Activated T-cell treated with anti-CD3 and anti-CD28 coated beads, Interleukin-2, amount 50 U/mL, for 4 hours (primary cell): Measurements from ENCODE around the gene OR2L2. TPM values are rescaled to one million over a fixed set of nuclear protein-coding genes. Genes with fewer than 3 reads are reported as not detected.
"Not testable (repeated sequence)": the region's sequence is repeated elsewhere in the genome, so short reads cannot be mapped to it uniquely, and the experiment has no call there.

ENCODE experiments used
- ATAC-seq, 2 donors: fragments of 200-7000 bp; cut with Tn5 transposase; one replicate each; pipeline ENCODE4 v1.10.0; 2021
- DNase-seq: peaks from one replicate; pipeline ENCODE4 v3.0.0-alpha.2; 2020
- H3K27me3 Mint-ChIP-seq: one replicate; pipeline ENCODE4 v1.8.0; 2021; ENCODE audit warnings: low read depth, mixed read lengths
- H3K36me3 Mint-ChIP-seq: one replicate; pipeline ENCODE4 v1.8.0; 2022; ENCODE audit warnings: mixed read lengths; ENCODE audit not compliant: insufficient read depth
- H3K4me1 Mint-ChIP-seq: one replicate; pipeline ENCODE4 v1.8.0; 2021; ENCODE audit warnings: low read depth, mixed read lengths
- H3K4me3 Mint-ChIP-seq: one replicate; pipeline ENCODE4 v1.8.0; 2021; ENCODE audit warnings: mild to moderate bottlenecking, moderate library complexity, mixed read lengths
- H3K9me3 Mint-ChIP-seq: one replicate; pipeline ENCODE4 v1.8.0; 2021; ENCODE audit warnings: mixed read lengths
- total RNA-seq, 3 donors: library from RNA; stranded (reverse); gene quantifications; one replicate each; pipeline ENCODE4 v1.2.1, GENCODE V29; 2021

OR2L2 gene
- total RNA-seq, 3 donors from 2014 or later, result 0.05 TPM; not detected in 2

GRCh38 chr1:248083864-248084263 is 54.0 kb downstream of the OR2L2 start:
- not testable (repeated sequence) for ATAC-seq, H3K27me3 Mint-ChIP-seq, DNase-seq, H3K36me3 Mint-ChIP-seq, H3K4me3 Mint-ChIP-seq, H3K9me3 Mint-ChIP-seq, H3K4me1 Mint-ChIP-seq

Other genes with a start within 250 kb of the OR2L2 start
- not detected for gene OR14A16, start 206.0 kb upstream of the OR2L2 start, total RNA-seq
- gene OR11L1, start 188.2 kb upstream of the OR2L2 start, total RNA-seq, result not detected
- under 1 TPM; 0.11 to 0.28 (median 0.18) TPM for gene TRIM58, start 172.9 kb upstream of the OR2L2 start, total RNA-seq
- not detected for gene OR2W3, start 134.5 kb upstream of the OR2L2 start, total RNA-seq
- gene OR2T8, start 109.8 kb upstream of the OR2L2 start, total RNA-seq, result not detected
- gene OR2AJ1, start 105.2 kb upstream of the OR2L2 start, total RNA-seq, result not detected
- gene OR2L8, start 81.2 kb upstream of the OR2L2 start, total RNA-seq, result not detected
- gene OR2AK2, start 64.8 kb upstream of the OR2L2 start, total RNA-seq, result not detected
- not detected for gene OR2L5, start 16.4 kb upstream of the OR2L2 start, total RNA-seq
- not detected for gene OR2L3, start 16.8 kb downstream of the OR2L2 start, total RNA-seq
- gene OR2L13, start 65.1 kb downstream of the OR2L2 start, total RNA-seq, result not detected
- not detected for gene OR2M5, start 115.1 kb downstream of the OR2L2 start, total RNA-seq
- gene OR2M2, start 144.8 kb downstream of the OR2L2 start, total RNA-seq, result not detected
- not detected for gene OR2M3, start 167.2 kb downstream of the OR2L2 start, total RNA-seq
- not detected for gene OR2M4, start 201.3 kb downstream of the OR2L2 start, total RNA-seq
- gene OR2T33, start 247.9 kb downstream of the OR2L2 start, total RNA-seq, result not detected